Measurements from ENCODE around the gene SVIP. TPM values are rescaled to one million over a fixed set of nuclear protein-coding genes. Genes with fewer than 3 reads are reported as not detected.

SVIP gene
- total RNA-seq, 2 experiments from 2014 or later, result 32.4 to 34.0 TPM

Other genes starting within 250 kb of the SVIP start
- 10 to 100 TPM; 14.6 to 14.7 TPM for gene FANCF, start 204.0 kb downstream of the SVIP start, total RNA-seq
- 1 to 10 TPM in 1 of 2 experiments, under 1 TPM in 1; 0.89 to 1.5 TPM for gene GAS2, start 163.2 kb downstream of the SVIP start, total RNA-seq
- not detected for gene CCDC179, start 30.7 kb upstream of the SVIP start, total RNA-seq

All from activated CD8-positive, alpha-beta T cell treated with anti-CD3 and anti-CD28 coated beads, Interleukin-2, amount 10 ng/mL, durations not matched to agents 7 days and 5 days (primary cell).